Measurements from ENCODE around the gene AP5Z1.

DNA sequence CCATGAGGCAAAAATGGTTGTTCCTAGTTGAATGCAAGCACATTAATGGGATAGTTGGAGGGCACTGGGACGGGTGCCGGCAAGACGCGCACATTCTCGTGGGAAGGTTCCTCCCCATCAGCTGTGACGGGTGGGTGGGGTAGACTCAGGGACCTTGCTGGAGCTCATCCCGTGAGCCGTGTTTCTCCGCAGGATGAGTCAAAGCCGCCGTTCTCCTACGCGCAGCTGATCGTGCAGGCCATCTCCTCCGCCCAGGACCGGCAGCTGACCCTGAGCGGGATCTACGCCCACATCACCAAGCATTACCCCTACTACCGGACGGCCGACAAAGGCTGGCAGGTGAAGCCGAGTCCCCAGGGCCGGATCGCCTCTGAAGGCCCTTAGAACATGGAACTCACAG lies 20.4 kb upstream of the AP5Z1 start:
- TF ChIP-seq CTCF (IDR thresholded peaks at IDR 0.05) (no peak), ZFX (IDR thresholded peaks at IDR 0.05; ENCODE audit: borderline replicate concordance) (no peak)
